ENCODE measurements around the gene HCAR2. TPM values are rescaled to one million over a fixed set of nuclear protein-coding genes. Genes with fewer than 3 reads are reported as not detected.

The HCAR2 gene
- total RNA-seq, 1 experiment from 2014 or later = 0.18 TPM

DNA sequence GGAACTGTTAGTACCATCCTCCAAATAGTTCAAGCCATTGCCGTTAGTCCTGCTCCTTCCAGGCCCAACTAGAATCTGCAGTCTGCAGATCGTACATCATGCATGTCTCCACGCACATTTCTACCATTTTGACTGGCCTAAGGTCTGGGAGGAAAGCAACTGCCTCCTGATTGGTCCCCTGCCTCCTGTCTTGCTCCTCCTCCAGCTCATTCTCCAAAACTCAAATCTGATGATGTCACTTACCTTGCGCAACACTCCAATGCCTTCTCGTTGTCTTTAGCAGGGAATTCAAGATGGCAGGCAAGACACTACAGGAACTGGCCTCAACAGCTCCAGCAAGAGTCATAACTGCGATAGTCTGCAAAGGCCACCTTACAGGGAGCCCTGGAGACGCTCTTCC lies 37.2 kb upstream of the HCAR2 start:
- intact Hi-C loops (cut with micrococcal nuclease; ENCODE audit: unreplicated experiment) = no loop called here
- no peak for DNase-seq
- Histone ChIP-seq H3K36me3 (ENCODE audit: control insufficient read depth, insufficient read depth, low read length) (no peaks in the 10 kb centered on the region), H3K4me3 (ENCODE audit: low read depth, low read length) (no peak overlapping the region), H3K9me3 (no peaks in the 10 kb centered on the region; the same call in 1 of the 2 replicates), H3K4me1 (no peaks in the 10 kb centered on the region), H3K27me3 (replicated peaks; ENCODE audit: control insufficient read depth, insufficient read depth, low read length) (no peaks in the 10 kb centered on the region)
- no peaks in the 10 kb centered on the region for H3K9me3 Mint-ChIP-seq (ENCODE audit: unreplicated experiment)
- H3K4me3 Mint-ChIP-seq (ENCODE audit: unreplicated experiment) = no peak overlapping the region
- no peaks in the 10 kb centered on the region for H3K36me3 Mint-ChIP-seq (ENCODE audit: insufficient read depth, unreplicated experiment)
- CTCF ChIA-PET = interaction anchor here (0.6 kb wide), 1 partner anchor 9 kb away, joined by 3 read pairs; no protein-coding TSS in a partner anchor
- TF ChIP-seq, protein P1, sequence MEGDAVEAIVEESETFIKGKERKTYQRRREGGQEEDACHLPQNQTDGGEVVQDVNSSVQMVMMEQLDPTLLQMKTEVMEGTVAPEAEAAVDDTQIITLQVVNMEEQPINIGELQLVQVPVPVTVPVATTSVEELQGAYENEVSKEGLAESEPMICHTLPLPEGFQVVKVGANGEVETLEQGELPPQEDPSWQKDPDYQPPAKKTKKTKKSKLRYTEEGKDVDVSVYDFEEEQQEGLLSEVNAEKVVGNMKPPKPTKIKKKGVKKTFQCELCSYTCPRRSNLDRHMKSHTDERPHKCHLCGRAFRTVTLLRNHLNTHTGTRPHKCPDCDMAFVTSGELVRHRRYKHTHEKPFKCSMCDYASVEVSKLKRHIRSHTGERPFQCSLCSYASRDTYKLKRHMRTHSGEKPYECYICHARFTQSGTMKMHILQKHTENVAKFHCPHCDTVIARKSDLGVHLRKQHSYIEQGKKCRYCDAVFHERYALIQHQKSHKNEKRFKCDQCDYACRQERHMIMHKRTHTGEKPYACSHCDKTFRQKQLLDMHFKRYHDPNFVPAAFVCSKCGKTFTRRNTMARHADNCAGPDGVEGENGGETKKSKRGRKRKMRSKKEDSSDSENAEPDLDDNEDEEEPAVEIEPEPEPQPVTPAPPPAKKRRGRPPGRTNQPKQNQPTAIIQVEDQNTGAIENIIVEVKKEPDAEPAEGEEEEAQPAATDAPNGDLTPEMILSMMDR (IDR thresholded peaks at IDR 0.05; ENCODE audit: insufficient read depth in 1 of 2, low read depth in 1 of 2, low read length in 1 of 2, severe bottlenecking in 1 of 2, unreplicated experiment in 1 of 2) = no peak
- no TSS peak for BruUV-seq (replicated peaks)
- POLR2A ChIA-PET = no interaction called here
- no peaks in the 10 kb centered on the region for H3K27me3 Mint-ChIP-seq (ENCODE audit: insufficient read depth, unreplicated experiment)
- no peak overlapping the region for H3K27ac Mint-ChIP-seq (ENCODE audit: unreplicated experiment)
- H3K4me1 Mint-ChIP-seq (ENCODE audit: low read depth, unreplicated experiment) = no peaks in the 10 kb centered on the region

DNA sequence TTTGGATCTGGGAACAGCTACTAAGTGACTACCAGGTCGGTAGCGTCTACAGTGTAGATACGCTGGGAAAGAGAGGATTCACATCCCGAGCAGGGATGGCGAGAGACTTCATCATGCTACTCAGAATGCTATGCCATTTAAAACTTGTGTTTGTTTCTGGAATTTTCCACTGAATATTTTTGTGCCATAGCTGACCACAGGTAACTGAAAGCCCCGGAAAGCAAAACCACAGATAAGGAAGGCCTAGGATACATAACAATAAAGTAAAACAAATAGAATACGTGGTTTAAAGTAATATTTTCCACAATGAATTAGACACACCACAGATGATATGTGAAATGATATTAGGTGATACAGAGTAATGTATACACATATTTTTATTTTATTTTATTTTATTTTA lies 35.4 kb upstream of the HCAR2 start:
- no peaks in the 10 kb centered on the region for H3K4me1 ChIP-seq
- Mint-ChIP-seq H3K4me3 (ENCODE audit: unreplicated experiment) (no peak overlapping the region), H3K27ac (ENCODE audit: unreplicated experiment) (no peak overlapping the region), H3K9me3 (ENCODE audit: unreplicated experiment) (no peaks in the 10 kb centered on the region), H3K4me1 (ENCODE audit: low read depth, unreplicated experiment) (no peaks in the 10 kb centered on the region), H3K27me3 (ENCODE audit: insufficient read depth, unreplicated experiment) (no peaks in the 10 kb centered on the region), H3K36me3 (ENCODE audit: insufficient read depth, unreplicated experiment) (no peaks in the 10 kb centered on the region)
- CTCF ChIA-PET = no interaction called here
- no TSS peak for BruUV-seq (replicated peaks)
- DNase-seq = no peak
- POLR2A ChIA-PET = no interaction called here
- no peak overlapping the region for H3K4me3 ChIP-seq (ENCODE audit: low read depth, low read length)
- H3K9me3 ChIP-seq = no peaks in the 10 kb centered on the region; the same call in 1 of the 2 replicates
- intact Hi-C loops (cut with micrococcal nuclease; ENCODE audit: unreplicated experiment) = no loop called here
- H3K36me3 ChIP-seq (ENCODE audit: control insufficient read depth, insufficient read depth, low read length) = no peaks in the 10 kb centered on the region
- no peaks in the 10 kb centered on the region for H3K27me3 ChIP-seq (replicated peaks; ENCODE audit: control insufficient read depth, insufficient read depth, low read length)
- TF ChIP-seq, protein P1 (IDR thresholded peaks at IDR 0.05; ENCODE audit: insufficient read depth in 1 of 2, low read depth in 1 of 2, low read length in 1 of 2, severe bottlenecking in 1 of 2, unreplicated experiment in 1 of 2) = no peak

DNA sequence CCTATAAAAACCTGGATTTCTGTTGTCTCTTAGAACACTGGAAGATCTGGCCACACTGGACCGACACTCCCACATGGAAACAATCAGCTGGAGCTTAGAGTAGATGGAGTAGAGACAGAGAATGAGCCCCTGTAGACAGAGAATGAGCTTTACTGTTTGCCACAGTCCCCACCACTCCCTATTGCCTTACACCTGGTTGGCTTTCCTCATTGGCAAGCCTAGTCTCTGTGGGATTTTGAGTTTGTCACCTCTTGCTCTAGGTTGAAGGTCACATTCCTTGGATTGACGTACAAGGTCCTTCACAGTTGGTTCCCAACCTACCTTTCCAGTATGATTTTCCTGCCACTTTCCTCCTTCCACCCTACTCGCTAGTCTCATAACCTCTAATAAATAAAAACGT lies 29.5 kb upstream of the HCAR2 start:
- Histone ChIP-seq H3K9me3 (no peaks in the 10 kb centered on the region), H3K4me3 (ENCODE audit: low read depth, low read length) (no peak overlapping the region), H3K36me3 (ENCODE audit: control insufficient read depth, insufficient read depth, low read length) (no peaks in the 10 kb centered on the region), H3K4me1 (peaks cover 23% of the 10 kb centered on the region), H3K27me3 (replicated peaks; ENCODE audit: control insufficient read depth, insufficient read depth, low read length) (no peaks in the 10 kb centered on the region)
- Mint-ChIP-seq H3K9me3 (ENCODE audit: unreplicated experiment) (no peaks in the 10 kb centered on the region), H3K4me1 (ENCODE audit: low read depth, unreplicated experiment) (no peaks in the 10 kb centered on the region), H3K27ac (ENCODE audit: unreplicated experiment) (no peak overlapping the region), H3K36me3 (ENCODE audit: insufficient read depth, unreplicated experiment) (no peaks in the 10 kb centered on the region), H3K4me3 (ENCODE audit: unreplicated experiment) (no peak overlapping the region), H3K27me3 (ENCODE audit: insufficient read depth, unreplicated experiment) (no peaks in the 10 kb centered on the region)
- TF ChIP-seq, protein P1 (IDR thresholded peaks at IDR 0.05; ENCODE audit: insufficient read depth in 1 of 2, low read depth in 1 of 2, low read length in 1 of 2, severe bottlenecking in 1 of 2, unreplicated experiment in 1 of 2) = no peak
- ChIA-PET CTCF (no interaction called here), POLR2A (no interaction called here)
- no TSS peak for BruUV-seq (replicated peaks)
- DNase-seq = no peak
- intact Hi-C loops (cut with micrococcal nuclease; ENCODE audit: unreplicated experiment) = no loop called here
